ENCODE measurements around the gene TRIM56. TPM values are rescaled to one million over a fixed set of nuclear protein-coding genes. Genes with fewer than 3 reads are reported as not detected.
A peak's percentile ranks its signal among the peaks of the same experiment; 100 is the strongest.
"Not testable (repeated sequence)": the region's sequence is repeated elsewhere in the genome, so short reads cannot be mapped to it uniquely, and the experiment has no call there.

The TRIM56 gene
- polyA plus RNA-seq, 2 donors, result 6.2 to 13.5 TPM

DNA sequence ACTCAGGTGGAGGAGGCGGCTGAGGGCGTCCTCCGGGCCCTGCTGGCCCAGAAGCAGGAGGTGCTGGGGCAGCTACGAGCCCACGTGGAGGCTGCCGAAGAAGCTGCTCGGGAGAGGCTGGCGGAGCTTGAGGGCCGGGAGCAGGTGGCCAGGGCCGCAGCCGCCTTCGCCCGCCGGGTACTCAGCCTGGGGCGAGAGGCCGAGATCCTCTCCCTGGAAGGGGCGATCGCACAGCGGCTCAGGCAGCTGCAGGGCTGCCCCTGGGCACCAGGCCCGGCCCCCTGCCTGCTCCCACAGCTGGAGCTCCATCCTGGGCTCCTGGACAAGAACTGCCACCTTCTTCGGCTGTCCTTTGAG lies 2.8 kb downstream of the TRIM56 start:
- peaks cover 0 to 18% of the 10 kb centered on the region in 2 donors for H3K4me1 ChIP-seq (ENCODE audit: control insufficient read depth in 2 of 2, insufficient read depth in 2 of 2, low read length in 1 of 2)
- H3K9me3 ChIP-seq (ENCODE audit: control insufficient read depth in 2 of 2, insufficient read depth in 1 of 2, low read depth in 1 of 2, low read length in 1 of 2), result no peaks in the 10 kb centered on the region
- H3K27ac ChIP-seq (ENCODE audit: low read depth in 2 of 2, low read length in 1 of 2), result no peak overlapping the region
- H3K4me3 ChIP-seq (ENCODE audit: low read depth in 1 of 2, low read length in 2 of 2), result peak overlapping the region; percentile 45 to 79
- peaks cover 3 to 23% of the 10 kb centered on the region in 2 donors for H3K36me3 ChIP-seq (ENCODE audit: control insufficient read depth in 2 of 2, insufficient read depth in 2 of 2, low read length in 1 of 2)
- no peaks in the 10 kb centered on the region for H3K27me3 ChIP-seq (ENCODE audit: control insufficient read depth in 1 of 2, insufficient read depth in 2 of 2, low read length in 2 of 2)
- WGBS, 2 donors, result 93 to 94% methylated on average over 12 to 21 of the region's 21 CpGs

DNA sequence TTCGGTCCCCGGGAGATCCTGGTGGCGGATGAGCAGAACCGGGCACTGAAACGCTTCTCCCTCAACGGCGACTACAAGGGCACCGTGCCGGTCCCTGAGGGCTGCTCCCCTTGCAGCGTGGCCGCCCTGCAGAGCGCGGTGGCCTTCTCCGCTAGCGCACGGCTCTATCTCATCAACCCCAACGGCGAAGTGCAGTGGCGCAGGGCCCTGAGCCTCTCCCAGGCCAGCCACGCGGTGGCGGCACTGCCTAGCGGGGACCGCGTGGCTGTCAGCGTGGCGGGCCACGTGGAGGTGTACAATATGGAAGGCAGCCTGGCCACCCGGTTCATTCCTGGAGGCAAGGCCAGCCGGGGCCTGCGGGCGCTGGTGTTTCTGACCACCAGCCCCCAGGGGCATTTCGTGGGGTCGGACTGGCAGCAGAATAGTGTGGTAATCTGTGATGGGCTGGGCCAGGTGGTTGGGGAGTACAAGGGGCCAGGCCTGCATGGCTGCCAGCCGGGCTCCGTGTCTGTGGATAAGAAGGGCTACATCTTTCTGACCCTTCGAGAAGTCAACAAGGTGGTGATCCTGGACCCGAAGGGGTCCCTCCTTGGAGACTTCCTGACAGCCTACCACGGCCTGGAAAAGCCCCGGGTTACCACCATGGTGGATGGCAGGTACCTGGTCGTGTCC lies 3.7 kb downstream of the TRIM56 start:
- no peaks in the 10 kb centered on the region for H3K9me3 ChIP-seq (ENCODE audit: control insufficient read depth in 2 of 2, insufficient read depth in 1 of 2, low read depth in 1 of 2, low read length in 1 of 2)
- WGBS, 2 donors, result 95 to 96% methylated on average over 41 of the region's 41 CpGs
- H3K27ac ChIP-seq (ENCODE audit: low read depth in 2 of 2, low read length in 1 of 2), result no peak overlapping the region
- no peak overlapping the region for H3K4me3 ChIP-seq (ENCODE audit: low read depth in 1 of 2, low read length in 2 of 2)
- peaks cover 0 to 18% of the 10 kb centered on the region in 2 donors for H3K4me1 ChIP-seq (ENCODE audit: control insufficient read depth in 2 of 2, insufficient read depth in 2 of 2, low read length in 1 of 2)
- H3K27me3 ChIP-seq (ENCODE audit: control insufficient read depth in 1 of 2, insufficient read depth in 2 of 2, low read length in 2 of 2), result no peaks in the 10 kb centered on the region
- H3K36me3 ChIP-seq (ENCODE audit: control insufficient read depth in 2 of 2, insufficient read depth in 2 of 2, low read length in 1 of 2), result peaks cover 3 to 23% of the 10 kb centered on the region in 2 donors

DNA sequence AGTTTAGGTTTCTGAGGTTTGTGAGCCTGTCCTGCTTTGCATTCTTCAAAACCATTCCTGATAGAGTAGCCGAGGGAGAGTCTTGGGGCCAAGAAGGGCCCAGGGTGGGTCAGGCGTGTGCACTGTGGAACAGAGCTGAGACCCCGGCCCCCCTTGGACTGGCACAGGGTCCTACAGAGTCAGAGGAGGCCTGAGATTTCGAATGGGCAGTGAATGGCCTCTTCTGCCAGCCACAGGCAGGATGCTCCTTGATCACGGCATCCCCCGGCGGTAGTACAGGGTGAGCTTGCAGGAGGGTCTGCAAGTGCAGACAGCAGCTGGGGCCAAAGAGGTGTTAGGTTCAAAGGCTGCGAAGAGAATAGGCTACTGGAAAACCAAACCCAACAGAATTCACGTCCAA lies 4.6 kb downstream of the TRIM56 start:
- no peak overlapping the region for H3K27ac ChIP-seq (ENCODE audit: low read depth in 2 of 2, low read length in 1 of 2)
- H3K36me3 ChIP-seq (ENCODE audit: control insufficient read depth in 2 of 2, insufficient read depth in 2 of 2, low read length in 1 of 2), result peaks cover 3 to 23% of the 10 kb centered on the region in 2 donors
- no peak overlapping the region for H3K4me3 ChIP-seq (ENCODE audit: low read depth in 1 of 2, low read length in 2 of 2)
- WGBS, 2 donors, result 92 to 94% methylated on average over 9 of the region's 9 CpGs
- H3K9me3 ChIP-seq (ENCODE audit: control insufficient read depth in 2 of 2, insufficient read depth in 1 of 2, low read depth in 1 of 2, low read length in 1 of 2), result no peaks in the 10 kb centered on the region
- no peaks in the 10 kb centered on the region for H3K27me3 ChIP-seq (ENCODE audit: control insufficient read depth in 1 of 2, insufficient read depth in 2 of 2, low read length in 2 of 2)
- peaks cover 0 to 16% of the 10 kb centered on the region in 2 donors for H3K4me1 ChIP-seq (ENCODE audit: control insufficient read depth in 2 of 2, insufficient read depth in 2 of 2, low read length in 1 of 2)

DNA sequence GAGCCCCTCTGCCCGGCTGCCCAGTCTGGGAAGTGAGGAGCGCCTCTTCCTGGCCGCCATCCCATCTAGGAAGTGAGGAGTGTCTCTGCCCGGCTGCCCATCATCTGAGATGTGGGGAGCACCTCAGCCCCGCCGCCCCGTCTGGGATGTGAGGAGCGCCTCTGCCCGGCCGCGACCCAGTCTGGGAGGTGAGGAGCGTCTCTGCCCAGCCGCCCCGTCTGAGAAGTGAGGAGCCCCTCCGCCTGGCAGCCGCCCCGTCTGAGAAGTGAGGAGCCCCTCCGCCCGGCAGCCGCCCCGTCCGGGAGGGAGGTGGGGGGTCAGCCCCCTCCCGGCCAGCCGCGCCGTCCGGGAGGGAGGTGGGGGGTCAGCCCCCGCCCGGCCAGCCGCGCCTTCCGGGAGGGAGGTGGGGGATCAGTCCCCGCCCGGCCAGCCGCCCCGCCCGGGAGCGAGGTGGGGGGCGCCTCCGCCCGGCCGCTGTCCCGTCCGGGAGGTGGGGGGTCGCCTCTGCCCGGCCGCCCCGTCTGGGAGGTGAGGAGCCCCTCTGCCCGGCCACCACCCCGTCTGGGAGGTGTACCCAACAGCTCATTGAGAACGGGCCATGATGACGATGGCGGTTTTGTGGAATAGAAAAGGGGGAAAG lies 7.1 kb downstream of the TRIM56 start:
- not testable (repeated sequence) for H3K27me3 ChIP-seq (ENCODE audit: control insufficient read depth in 1 of 2, insufficient read depth in 2 of 2, low read length in 2 of 2); H3K4me3 ChIP-seq (ENCODE audit: low read depth in 1 of 2, low read length in 2 of 2); H3K9me3 ChIP-seq (ENCODE audit: control insufficient read depth in 2 of 2, insufficient read depth in 1 of 2, low read depth in 1 of 2, low read length in 1 of 2); H3K4me1 ChIP-seq (ENCODE audit: control insufficient read depth in 2 of 2, insufficient read depth in 2 of 2, low read length in 1 of 2); H3K27ac ChIP-seq (ENCODE audit: low read depth in 2 of 2, low read length in 1 of 2)
- H3K36me3 ChIP-seq (ENCODE audit: control insufficient read depth in 2 of 2, insufficient read depth in 2 of 2, low read length in 1 of 2), result peaks cover 6 to 22% of the 10 kb centered on the region in 2 donors
- WGBS, 2 donors, result 91 to 95% methylated on average over 36 to 51 of the region's 53 CpGs

DNA sequence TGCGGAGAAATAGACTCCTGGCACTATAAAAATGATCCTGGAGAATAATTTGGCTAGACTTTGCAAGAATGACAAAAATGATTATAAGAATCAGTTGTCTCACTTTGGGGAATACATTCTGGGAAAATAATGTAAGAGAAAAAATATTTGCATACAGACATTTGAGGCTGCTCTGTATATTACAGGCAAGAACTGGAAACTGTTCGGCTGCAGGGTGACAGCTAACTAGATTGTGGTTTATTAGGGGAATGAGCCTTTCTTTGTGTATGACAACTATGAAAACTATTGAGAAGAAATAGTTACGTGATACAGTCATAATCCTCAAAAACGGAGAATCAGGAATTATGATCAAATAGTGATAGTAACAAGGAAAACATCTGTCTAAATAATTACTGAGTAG lies 8.6 kb downstream of the TRIM56 start:
- 70 to 76% methylated on average over 4 of the region's 4 CpGs for WGBS, 2 donors
- no peaks in the 10 kb centered on the region for H3K27me3 ChIP-seq (ENCODE audit: control insufficient read depth in 1 of 2, insufficient read depth in 2 of 2, low read length in 2 of 2)
- H3K36me3 ChIP-seq (ENCODE audit: control insufficient read depth in 2 of 2, insufficient read depth in 2 of 2, low read length in 1 of 2), result peaks cover 3 to 7% of the 10 kb centered on the region in 2 donors
- H3K9me3 ChIP-seq (ENCODE audit: control insufficient read depth in 2 of 2, insufficient read depth in 1 of 2, low read depth in 1 of 2, low read length in 1 of 2), result no peaks in the 10 kb centered on the region
- no peak overlapping the region for H3K4me3 ChIP-seq (ENCODE audit: low read depth in 1 of 2, low read length in 2 of 2)
- H3K4me1 ChIP-seq (ENCODE audit: control insufficient read depth in 2 of 2, insufficient read depth in 2 of 2, low read length in 1 of 2), result peaks cover 0 to 3% of the 10 kb centered on the region in 2 donors
- H3K27ac ChIP-seq (ENCODE audit: low read depth in 2 of 2, low read length in 1 of 2), result no peak overlapping the region

DNA sequence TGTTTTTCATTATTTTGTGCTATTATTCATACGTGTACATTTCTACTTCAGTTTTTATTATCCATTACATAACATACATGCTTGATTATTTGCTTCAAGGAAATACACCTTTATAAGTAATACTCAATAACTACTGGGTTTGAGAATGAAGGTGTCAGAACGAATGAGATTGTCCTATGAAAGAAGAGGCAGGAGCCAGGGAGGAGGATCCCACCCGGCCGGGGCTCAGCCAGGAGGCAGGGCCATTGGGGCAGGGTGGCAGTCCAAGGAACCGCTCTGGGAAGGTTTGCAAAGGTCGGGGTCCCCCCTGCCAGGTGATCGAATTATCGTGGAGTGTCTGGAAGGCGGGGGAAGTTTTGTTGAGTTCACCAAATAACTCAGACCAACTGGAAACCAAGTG lies 9.1 kb downstream of the TRIM56 start:
- 62 to 70% methylated on average over 9 of the region's 9 CpGs for WGBS, 2 donors
- no peaks in the 10 kb centered on the region for H3K9me3 ChIP-seq (ENCODE audit: control insufficient read depth in 2 of 2, insufficient read depth in 1 of 2, low read depth in 1 of 2, low read length in 1 of 2)
- no peak overlapping the region for H3K27ac ChIP-seq (ENCODE audit: low read depth in 2 of 2, low read length in 1 of 2)
- no peaks in the 10 kb centered on the region for H3K27me3 ChIP-seq (ENCODE audit: control insufficient read depth in 1 of 2, insufficient read depth in 2 of 2, low read length in 2 of 2)
- H3K36me3 ChIP-seq (ENCODE audit: control insufficient read depth in 2 of 2, insufficient read depth in 2 of 2, low read length in 1 of 2), result peaks cover 3% of the 10 kb centered on the region in 2 donors
- H3K4me1 ChIP-seq (ENCODE audit: control insufficient read depth in 2 of 2, insufficient read depth in 2 of 2, low read length in 1 of 2), result peaks cover 0 to 3% of the 10 kb centered on the region in 2 donors
- no peak overlapping the region for H3K4me3 ChIP-seq (ENCODE audit: low read depth in 1 of 2, low read length in 2 of 2)

GRCh38 chr7:101094791-101095375 lies 9.6 kb downstream of the TRIM56 start:
- 49 to 51% methylated on average over 12 of the region's 12 CpGs for WGBS, 2 donors

DNA sequence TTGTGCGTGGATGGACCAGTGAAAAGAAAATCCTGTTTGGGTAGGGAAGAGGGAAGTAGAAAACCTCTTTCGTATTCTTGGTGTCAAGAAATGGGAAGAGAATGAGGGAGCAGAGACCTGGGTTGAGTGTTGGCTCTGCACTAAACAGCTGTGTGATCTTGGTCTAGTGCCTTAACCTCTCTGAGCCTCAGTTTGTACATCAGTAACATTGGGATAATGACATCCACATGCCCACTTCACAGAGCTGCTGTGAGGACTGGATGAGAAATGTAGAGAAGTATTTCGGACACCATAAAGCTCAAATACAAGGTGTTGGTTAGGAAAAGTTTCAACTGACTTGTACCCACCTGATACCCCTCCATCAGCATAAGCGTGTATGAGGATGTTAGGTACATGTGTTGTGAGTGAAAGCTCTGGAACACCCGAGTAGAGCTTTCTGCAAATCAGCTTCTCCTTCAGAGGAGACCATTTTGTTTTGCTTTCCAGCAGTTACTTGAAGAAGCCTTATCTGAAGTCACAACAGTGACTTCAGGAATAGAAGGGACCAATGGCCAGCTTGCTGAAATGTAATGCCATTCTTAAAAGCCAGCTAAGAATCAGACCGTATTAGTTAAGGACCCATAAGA lies 11.2 kb downstream of the TRIM56 start:
- Histone ChIP-seq H3K27me3 (ENCODE audit: control insufficient read depth in 1 of 2, insufficient read depth in 2 of 2, low read length in 2 of 2) (no peaks in the 10 kb centered on the region), H3K4me1 (ENCODE audit: control insufficient read depth in 2 of 2, insufficient read depth in 2 of 2, low read length in 1 of 2) (peaks cover 3 to 4% of the 10 kb centered on the region in 2 donors), H3K4me3 (ENCODE audit: low read depth in 1 of 2, low read length in 2 of 2) (no peak overlapping the region), H3K27ac (ENCODE audit: low read depth in 2 of 2, low read length in 1 of 2) (no peak overlapping the region), H3K36me3 (ENCODE audit: control insufficient read depth in 2 of 2, insufficient read depth in 2 of 2, low read length in 1 of 2) (peaks cover 0 to 3% of the 10 kb centered on the region in 2 donors), H3K9me3 (ENCODE audit: control insufficient read depth in 2 of 2, insufficient read depth in 1 of 2, low read depth in 1 of 2, low read length in 1 of 2) (no peaks in the 10 kb centered on the region)
- WGBS, 2 donors, result 62 to 70% methylated on average over 6 of the region's 6 CpGs

More at GRCh38 chr7:101094791-101095375, 9.6 kb downstream of the TRIM56 start:
- Histone ChIP-seq H3K27me3 (ENCODE audit: control insufficient read depth in 1 of 2, insufficient read depth in 2 of 2, low read length in 2 of 2) (no peaks in the 10 kb centered on the region), H3K27ac (ENCODE audit: low read depth in 2 of 2, low read length in 1 of 2) (no peak overlapping the region), H3K36me3 (ENCODE audit: control insufficient read depth in 2 of 2, insufficient read depth in 2 of 2, low read length in 1 of 2) (peaks cover 0 to 3% of the 10 kb centered on the region in 2 donors), H3K4me1 (ENCODE audit: control insufficient read depth in 2 of 2, insufficient read depth in 2 of 2, low read length in 1 of 2) (peaks cover 0 to under 1% of the 10 kb centered on the region in 2 donors), H3K9me3 (ENCODE audit: control insufficient read depth in 2 of 2, insufficient read depth in 1 of 2, low read depth in 1 of 2, low read length in 1 of 2) (no peaks in the 10 kb centered on the region), H3K4me3 (ENCODE audit: low read depth in 1 of 2, low read length in 2 of 2) (no peak overlapping the region)

DNA sequence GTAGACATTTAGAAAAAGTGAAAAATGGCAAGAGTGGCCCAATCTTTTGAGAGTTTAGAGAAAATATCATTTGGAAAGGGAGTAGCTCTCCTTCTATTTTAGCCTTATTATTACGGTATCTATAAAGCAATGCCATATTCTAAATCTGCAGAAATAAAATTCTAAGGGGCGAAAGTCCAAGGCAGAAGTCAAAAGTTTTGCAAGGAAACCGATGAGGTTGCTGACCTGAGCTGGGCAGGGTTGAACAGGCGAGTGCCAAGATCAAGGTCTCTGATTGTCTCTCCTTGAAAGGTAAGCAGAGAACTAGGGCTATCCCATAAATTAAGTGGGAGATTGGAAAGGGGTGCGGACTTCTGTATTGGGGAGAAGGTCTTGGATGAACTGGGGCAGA lies 11.7 kb downstream of the TRIM56 start:
- H3K27me3 ChIP-seq (ENCODE audit: control insufficient read depth in 1 of 2, insufficient read depth in 2 of 2, low read length in 2 of 2), result no peaks in the 10 kb centered on the region
- no peak overlapping the region for H3K4me3 ChIP-seq (ENCODE audit: low read depth in 1 of 2, low read length in 2 of 2)
- WGBS, 2 donors, result 79 to 91% methylated on average over 5 of the region's 5 CpGs
- no peaks in the 10 kb centered on the region for H3K9me3 ChIP-seq (ENCODE audit: control insufficient read depth in 2 of 2, insufficient read depth in 1 of 2, low read depth in 1 of 2, low read length in 1 of 2)
- no peak overlapping the region for H3K27ac ChIP-seq (ENCODE audit: low read depth in 2 of 2, low read length in 1 of 2)
- peaks cover 0 to 3% of the 10 kb centered on the region in 2 donors for H3K36me3 ChIP-seq (ENCODE audit: control insufficient read depth in 2 of 2, insufficient read depth in 2 of 2, low read length in 1 of 2)
- peaks cover 3 to 4% of the 10 kb centered on the region in 2 donors for H3K4me1 ChIP-seq (ENCODE audit: control insufficient read depth in 2 of 2, insufficient read depth in 2 of 2, low read length in 1 of 2)

All from esophagus (tissue), 2 donors.